HEK293T (cell line): Measurements from ENCODE around the gene EPHA4.

Source experiments
- HDGF ChIP-seq: fragments of 450-650 bp; IDR thresholded peaks from 2 replicates; pipeline ENCODE4 v1.6.1; 2017; ENCODE audit warnings: antibody characterized with exemption, borderline replicate concordance
- L3MBTL2 ChIP-seq: fragments of 450-650 bp; conservative IDR thresholded peaks from 2 replicates; pipeline ENCODE4 v1.6.1; 2016; ENCODE audit warnings: mild to moderate bottlenecking
- SP1 ChIP-seq: fragments of 450-650 bp; IDR thresholded peaks from 2 replicates; pipeline ENCODE4 v1.6.1; 2017
- TF ChIP-seq, protein P1 (sequence below): fragments of 450-650 bp; IDR thresholded peaks from 2 replicates; pipeline ENCODE4 v1.6.1; 2016

DNA sequence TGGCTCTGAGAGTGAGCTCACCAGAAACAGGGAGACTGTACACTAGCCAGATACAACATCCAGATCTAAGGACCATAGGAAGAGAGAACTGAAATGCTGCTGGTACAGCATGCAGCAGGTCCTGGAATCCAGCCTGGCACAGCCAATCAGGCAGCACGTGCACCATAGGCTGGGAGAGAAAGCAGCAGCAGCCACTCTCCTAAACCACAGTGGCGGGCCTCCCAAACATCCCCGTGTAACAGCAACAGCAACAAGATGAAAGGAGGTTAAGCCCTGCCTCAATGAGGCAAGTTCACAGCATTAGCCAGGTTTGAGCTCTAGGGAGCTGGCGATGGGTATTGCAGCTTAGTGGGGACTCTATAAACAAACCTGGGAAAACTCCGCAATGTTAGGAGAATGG is 192.0 kb downstream of the EPHA4 start:
- TF ChIP-seq L3MBTL2 (no peak), HDGF (no peak), SP1 (no peak)
- TF ChIP-seq, protein P1, sequence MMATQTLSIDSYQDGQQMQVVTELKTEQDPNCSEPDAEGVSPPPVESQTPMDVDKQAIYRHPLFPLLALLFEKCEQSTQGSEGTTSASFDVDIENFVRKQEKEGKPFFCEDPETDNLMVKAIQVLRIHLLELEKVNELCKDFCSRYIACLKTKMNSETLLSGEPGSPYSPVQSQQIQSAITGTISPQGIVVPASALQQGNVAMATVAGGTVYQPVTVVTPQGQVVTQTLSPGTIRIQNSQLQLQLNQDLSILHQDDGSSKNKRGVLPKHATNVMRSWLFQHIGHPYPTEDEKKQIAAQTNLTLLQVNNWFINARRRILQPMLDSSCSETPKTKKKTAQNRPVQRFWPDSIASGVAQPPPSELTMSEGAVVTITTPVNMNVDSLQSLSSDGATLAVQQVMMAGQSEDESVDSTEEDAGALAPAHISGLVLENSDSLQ = no peak
